Smooth muscle cell (in vitro differentiated cells): ENCODE data around the gene CCBE1. TPM values are rescaled to one million over a fixed set of nuclear protein-coding genes. Genes with fewer than 3 reads are reported as not detected.
"Not testable (repeated sequence)": the region's sequence is repeated elsewhere in the genome, so short reads cannot be mapped to it uniquely, and the experiment has no call there.

Experiments used
- DNase-seq: peaks from one replicate; lab custom pipeline; 2025; ENCODE audit not compliant: unreplicated experiment; lab: John Stamatoyannopoulos, UW
- H2AFZ ChIP-seq: fragments of 200-600 bp; sonication (generic); 2 replicates; pipeline ENCODE4 v1.6.0; 2016; ENCODE audit warnings: antibody characterized with exemption, low read depth, mild to moderate bottlenecking
- H3F3A ChIP-seq: fragments of 200-600 bp; sonication (generic); 2 replicates; pipeline ENCODE4 v1.6.0; 2017; ENCODE audit warnings: antibody characterized with exemption, low read depth
- H3K27ac ChIP-seq: fragments of 200-600 bp; sonication (generic); 2 replicates; pipeline ENCODE4 v1.5.1; 2016; ENCODE audit warnings: low read depth, mild to moderate bottlenecking
- H3K27me3 ChIP-seq: fragments of 200-600 bp; sonication (generic); 2 replicates; pipeline ENCODE4 v1.6.1; 2016; ENCODE audit warnings: low read depth, mild to moderate bottlenecking
- H3K36me3 ChIP-seq: fragments of 200-600 bp; sonication (generic); 2 replicates; pipeline ENCODE4 v1.5.1; 2016; ENCODE audit warnings: low read depth
- H3K4me1 ChIP-seq: fragments of 200-600 bp; sonication (generic); 2 replicates; pipeline ENCODE4 v1.5.1; 2016; ENCODE audit warnings: low read depth
- H3K4me2 ChIP-seq: fragments of 200-600 bp; sonication (generic); 2 replicates; pipeline ENCODE4 v1.6.0; 2016; ENCODE audit warnings: mild to moderate bottlenecking
- H3K4me3 ChIP-seq: fragments of 200-600 bp; sonication (generic); 2 replicates; pipeline ENCODE4 v1.5.1; 2016; ENCODE audit warnings: mild to moderate bottlenecking
- H3K79me2 ChIP-seq: fragments of 200-600 bp; sonication (generic); 2 replicates; pipeline ENCODE4 v1.6.0; 2016; ENCODE audit warnings: low read depth, mild to moderate bottlenecking
- H3K9ac ChIP-seq: fragments of 200-600 bp; sonication (generic); 2 replicates; pipeline ENCODE4 v1.6.0; 2016; ENCODE audit warnings: low read depth
- H3K9me3 ChIP-seq: fragments of 200-600 bp; sonication (generic); replicated peaks from 2 replicates; pipeline ENCODE4 v1.5.1; 2016; ENCODE audit warnings: low read depth
- H4K20me1 ChIP-seq: fragments of 200-600 bp; sonication (generic); 2 replicates; pipeline ENCODE4 v1.6.0; 2016; ENCODE audit warnings: low read depth
- WGBS: methylation state at CpG from one replicate; pipeline ENCODE4 v1.1.7; 2016; ENCODE audit warnings: low lambda C conversion rate; 5-methylcytosine and 5-hydroxymethylcytosine counted together
- polyA plus RNA-seq: library from polyadenylated mRNA; unstranded; fragments of >200 nt; fragmentation: Nextera tagmentation; extraction: Ambion mirVana; gene quantifications from 2 replicates; pipeline ENCODE4 v1.2.1, GENCODE V29; 2016
- total RNA-seq: library from RNA; depleted of rRNA; stranded (reverse); fragments of >200 nt; gene quantifications from 2 replicates; pipeline ENCODE4 v1.2.3, GENCODE V29; 2014
- TF ChIP-seq, protein P1 (sequence below): fragments of 200-600 bp; sonication (generic); IDR thresholded peaks from 2 replicates; pipeline ENCODE4 v1.5.1; 2017; ENCODE audit warnings: borderline replicate concordance, mild to moderate bottlenecking, antibody characterized with exemption; ENCODE audit not compliant: insufficient read depth, poor library complexity, severe bottlenecking

Gene CCBE1
- total and polyA plus RNA-seq, 2 experiments from 2014 or later = 3.1 TPM; not detected in 1

DNA sequence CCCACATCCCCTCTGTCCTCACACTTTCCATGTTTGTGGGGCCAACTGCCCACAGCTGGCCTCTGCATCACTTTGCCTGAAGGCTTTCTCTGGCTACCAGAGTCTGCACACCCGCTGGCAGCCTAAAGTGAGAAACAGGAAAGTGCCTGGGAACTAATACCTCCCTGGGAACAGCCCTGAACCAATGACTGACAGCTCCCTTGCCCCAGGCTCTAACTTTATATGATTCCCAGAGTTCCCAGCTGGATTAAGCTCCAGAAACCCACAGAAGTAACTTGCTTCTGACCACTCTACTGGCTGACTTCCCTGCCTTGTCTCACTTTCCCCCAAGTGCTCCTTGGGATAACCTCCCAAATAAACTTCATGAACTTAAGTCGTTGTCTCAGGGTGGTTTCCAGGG is 178.5 kb downstream of the CCBE1 start:
- H3K9me3 ChIP-seq = no peaks in the 10 kb centered on the region

DNA sequence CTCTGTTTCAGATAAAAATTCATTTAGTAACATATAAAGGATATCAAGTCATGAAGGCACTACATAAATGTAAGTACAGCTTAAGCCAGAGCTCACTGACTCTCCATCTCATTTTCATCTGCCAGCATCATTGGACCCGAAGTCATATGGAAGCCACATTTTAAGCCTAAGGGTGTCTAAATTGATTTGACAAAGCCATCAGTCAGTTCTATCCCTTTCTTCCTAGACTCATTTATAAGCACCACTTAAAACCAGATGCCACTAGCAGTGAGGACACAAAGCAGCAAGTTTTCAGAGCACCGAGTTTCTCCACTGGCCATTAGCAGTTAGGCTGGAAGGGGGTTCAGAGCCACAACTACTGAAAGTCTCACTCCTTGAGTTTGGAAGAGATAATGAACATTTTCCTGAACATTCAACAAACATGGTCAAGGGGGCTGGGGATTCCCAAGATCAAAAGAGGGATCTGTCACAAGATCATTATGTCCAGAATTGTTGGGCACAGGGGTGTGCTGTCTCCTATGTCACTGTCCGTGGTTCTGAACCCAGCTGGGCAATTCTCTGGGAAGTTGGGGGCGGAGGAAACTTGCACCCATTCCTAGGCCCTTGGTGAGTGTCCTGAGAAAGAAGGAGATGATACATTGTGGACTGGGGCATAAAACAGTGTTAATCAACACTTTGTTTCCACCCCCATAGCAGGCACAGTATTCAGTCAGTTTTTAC is 179.6 kb downstream of the CCBE1 start:
- no peak overlapping the region for H3K9ac ChIP-seq
- no peaks in the 10 kb centered on the region for H3K36me3 ChIP-seq
- no peak overlapping the region for H2AFZ ChIP-seq
- no peak for DNase-seq
- H3F3A ChIP-seq = peaks cover 13% of the 10 kb centered on the region
- H3K9me3 ChIP-seq = no peaks in the 10 kb centered on the region
- H3K27me3 ChIP-seq = peaks cover 5% of the 10 kb centered on the region
- H4K20me1 ChIP-seq = no peaks in the 10 kb centered on the region
- 65% methylated on average over 4 of the region's 4 CpGs for WGBS
- TF ChIP-seq, protein P1, sequence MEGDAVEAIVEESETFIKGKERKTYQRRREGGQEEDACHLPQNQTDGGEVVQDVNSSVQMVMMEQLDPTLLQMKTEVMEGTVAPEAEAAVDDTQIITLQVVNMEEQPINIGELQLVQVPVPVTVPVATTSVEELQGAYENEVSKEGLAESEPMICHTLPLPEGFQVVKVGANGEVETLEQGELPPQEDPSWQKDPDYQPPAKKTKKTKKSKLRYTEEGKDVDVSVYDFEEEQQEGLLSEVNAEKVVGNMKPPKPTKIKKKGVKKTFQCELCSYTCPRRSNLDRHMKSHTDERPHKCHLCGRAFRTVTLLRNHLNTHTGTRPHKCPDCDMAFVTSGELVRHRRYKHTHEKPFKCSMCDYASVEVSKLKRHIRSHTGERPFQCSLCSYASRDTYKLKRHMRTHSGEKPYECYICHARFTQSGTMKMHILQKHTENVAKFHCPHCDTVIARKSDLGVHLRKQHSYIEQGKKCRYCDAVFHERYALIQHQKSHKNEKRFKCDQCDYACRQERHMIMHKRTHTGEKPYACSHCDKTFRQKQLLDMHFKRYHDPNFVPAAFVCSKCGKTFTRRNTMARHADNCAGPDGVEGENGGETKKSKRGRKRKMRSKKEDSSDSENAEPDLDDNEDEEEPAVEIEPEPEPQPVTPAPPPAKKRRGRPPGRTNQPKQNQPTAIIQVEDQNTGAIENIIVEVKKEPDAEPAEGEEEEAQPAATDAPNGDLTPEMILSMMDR = no peak
- no peak overlapping the region for H3K4me2 ChIP-seq
- no peaks in the 10 kb centered on the region for H3K79me2 ChIP-seq
- H3K4me1 ChIP-seq = no peaks in the 10 kb centered on the region
- H3K27ac ChIP-seq = no peak overlapping the region
- H3K4me3 ChIP-seq = no peak overlapping the region

More for the DNA sequence above, 178.5 kb downstream of the CCBE1 start:
- DNase-seq = no peak
- Histone ChIP-seq H4K20me1 (no peaks in the 10 kb centered on the region), H3K4me3 (no peak overlapping the region), H3K27ac (no peak overlapping the region), H3K9ac (no peak overlapping the region), H3F3A (peaks cover 13% of the 10 kb centered on the region), H3K4me1 (no peaks in the 10 kb centered on the region), H2AFZ (no peak overlapping the region), H3K4me2 (no peak overlapping the region), H3K79me2 (no peaks in the 10 kb centered on the region), H3K27me3 (peaks cover 11% of the 10 kb centered on the region), H3K36me3 (no peaks in the 10 kb centered on the region)
- 63% methylated on average over 2 of the region's 2 CpGs for WGBS
- TF ChIP-seq, protein P1 = no peak

DNA sequence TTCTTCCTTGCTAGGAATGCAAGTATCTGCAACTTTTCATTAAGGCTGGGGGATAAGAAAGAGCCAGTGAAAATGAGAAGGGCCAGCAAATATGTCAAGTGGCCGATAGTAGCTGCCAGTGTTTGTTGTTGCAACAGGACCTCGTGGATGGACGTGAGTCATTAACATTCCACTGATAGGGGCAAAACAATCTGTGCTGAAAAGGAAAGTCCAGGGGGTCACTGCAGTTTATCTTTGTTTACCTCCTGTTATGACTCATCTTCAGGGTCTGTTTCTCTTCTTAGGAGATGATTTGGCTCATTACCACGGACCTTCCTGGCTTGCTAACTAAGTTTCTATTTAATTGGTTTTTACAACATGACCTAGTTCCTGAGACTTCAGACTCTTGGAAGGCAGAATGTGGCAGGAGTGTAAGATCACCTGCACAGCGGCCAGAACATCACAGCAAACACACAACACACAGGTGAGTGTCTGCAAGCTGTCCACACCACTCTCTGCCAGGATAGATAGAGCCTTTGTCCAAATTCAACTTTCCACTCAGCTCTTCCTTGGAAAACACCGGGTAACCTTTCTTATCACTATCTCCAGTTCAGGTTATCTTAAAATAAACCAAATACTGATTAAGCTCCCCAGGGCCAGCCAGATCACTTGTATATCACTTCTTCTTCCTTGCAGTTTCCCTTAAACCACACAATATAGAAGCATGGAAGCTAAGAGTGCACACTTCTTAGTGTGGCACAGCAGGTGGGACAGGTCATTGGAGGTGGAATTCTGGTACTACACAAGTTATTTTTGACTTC is 180.7 kb downstream of the CCBE1 start:
- H3K27ac ChIP-seq = no peak overlapping the region
- 13% methylated on average over 6 of the region's 6 CpGs for WGBS
- no peaks in the 10 kb centered on the region for H3K79me2 ChIP-seq
- H4K20me1 ChIP-seq = no peaks in the 10 kb centered on the region
- TF ChIP-seq, protein P1 = no peak
- no peaks in the 10 kb centered on the region for H3K4me1 ChIP-seq
- H3K9me3 ChIP-seq = no peaks in the 10 kb centered on the region
- H3F3A ChIP-seq = peaks cover 13% of the 10 kb centered on the region
- peak overlapping the region; percentile 38 for H3K4me2 ChIP-seq
- H3K27me3 ChIP-seq = peaks cover 15% of the 10 kb centered on the region
- no peak overlapping the region for H2AFZ ChIP-seq
- no peak overlapping the region for H3K9ac ChIP-seq
- DNase-seq = no peak
- no peaks in the 10 kb centered on the region for H3K36me3 ChIP-seq
- H3K4me3 ChIP-seq = no peak overlapping the region

DNA sequence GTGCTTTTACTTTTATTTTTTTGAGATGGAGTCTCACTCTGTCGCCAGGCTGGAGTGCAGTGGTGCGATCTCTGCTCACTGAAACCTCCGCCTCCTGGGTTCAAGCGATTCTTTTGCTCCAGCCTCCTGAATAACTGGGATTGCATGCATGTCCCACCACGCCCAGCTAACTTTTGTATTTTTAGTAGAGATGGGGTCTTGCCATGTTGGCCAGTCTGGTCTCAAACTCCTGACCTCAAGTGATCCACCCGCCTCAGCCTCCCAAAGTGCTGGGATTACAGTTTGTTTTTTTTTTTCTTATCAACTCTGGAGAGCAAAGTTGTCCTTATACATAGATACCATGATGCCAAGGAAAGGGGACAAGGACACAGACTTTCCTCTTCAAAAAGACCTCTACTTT is 181.3 kb downstream of the CCBE1 start:
- not testable (repeated sequence) for H3K4me3 ChIP-seq, H4K20me1 ChIP-seq, H3K9ac ChIP-seq, H3K79me2 ChIP-seq, DNase-seq, H3K36me3 ChIP-seq, H3K27ac ChIP-seq, H3K9me3 ChIP-seq, H2AFZ ChIP-seq, H3K4me1 ChIP-seq
- Histone ChIP-seq H3K4me2 (peak overlapping the region; percentile 38), H3K27me3 (peaks cover 21% of the 10 kb centered on the region), H3F3A (peaks cover 13% of the 10 kb centered on the region)
- WGBS = 80% methylated on average over 6 of the region's 6 CpGs
